SK-N-SH (cell line): ENCODE results near the gene GRB2. TPM values are rescaled to one million over a fixed set of nuclear protein-coding genes. Genes with fewer than 3 reads are reported as not detected.

ENCODE experiments used
- CTCF ChIA-PET: fragments of 300-600, 350-600 bp; formaldehyde crosslinking; extraction: SDS; loops from one replicate; lab custom pipeline; 2021; lab: Yijun Ruan, JAX
- POLR2A ChIA-PET: fragments of 350-600 bp; sonication (Branson Sonifier 250); formaldehyde crosslinking; extraction: SDS; loops from one replicate; lab custom pipeline; 2020; ENCODE audit warnings: antibody characterized with exemption, inconsistent platforms; lab: Yijun Ruan, JAX
- DNase-seq: peaks from one replicate; pipeline ENCODE4 v3.0.0; 2012
- H2AFZ ChIP-seq: fragments of 200-600 bp; sonication (generic); 2 replicates; pipeline ENCODE4 v1.8.1; 2016; ENCODE audit warnings: antibody characterized with exemption, mild to moderate bottlenecking, low read depth
- H3F3A ChIP-seq: fragments of 200-600 bp; sonication (generic); replicated peaks from 2 replicates; pipeline ENCODE3; 2016; ENCODE audit warnings: antibody characterized with exemption, mild to moderate bottlenecking; ENCODE audit not compliant: insufficient read depth
- H3K27ac ChIP-seq, 2 experiments: fragments of 200-500 bp in 1 of 2; fragments of 200-600 bp in 1 of 2; sonication (Bioruptor generic) in 1 of 2; sonication (generic), shearing (Covaris generic) in 1 of 2; 2 replicates each; pipeline versions ENCODE4 v1.5.1 to v1.6.1; 2014 to 2016; ENCODE audit warnings: low read depth in 2 of 2, inconsistent platforms in 1 of 2, low read length in 1 of 2, mild to moderate bottlenecking in 1 of 2, mixed read lengths in 1 of 2
- H3K27me3 ChIP-seq: fragments of 200-600 bp; sonication (generic), shearing (Covaris generic); 2 replicates; pipeline ENCODE4 v1.6.1; 2016; ENCODE audit warnings: mixed run types; ENCODE audit not compliant: insufficient read depth
- H3K36me3 ChIP-seq, 2 experiments: fragments of 200-500 bp in 1 of 2; fragments of 200-600 bp in 1 of 2; sonication (Bioruptor generic) in 1 of 2; sonication (generic) in 1 of 2; replicated peaks in 1 of 2; 2 replicates each; pipeline versions ENCODE3 to v1.5.1; 2014 to 2016; ENCODE audit warnings: low read length in 1 of 2, mild to moderate bottlenecking in 1 of 2; ENCODE audit not compliant: insufficient read depth in 2 of 2, control insufficient read depth in 1 of 2
- H3K4me1 ChIP-seq, 2 experiments: fragments of 200-500 bp in 1 of 2; fragments of 200-600 bp in 1 of 2; sonication (Bioruptor generic) in 1 of 2; sonication (generic), shearing (Covaris generic) in 1 of 2; 2 replicates each; pipeline versions ENCODE4 v1.5.1 to v1.6.1; 2014 to 2016; ENCODE audit warnings: low read depth in 1 of 2, low read length in 1 of 2, mixed run types in 1 of 2; ENCODE audit not compliant: insufficient read depth in 2 of 2, control insufficient read depth in 1 of 2
- H3K4me2 ChIP-seq: fragments of 200-600 bp; sonication (generic), shearing (Covaris generic); 2 replicates; pipeline ENCODE4 v1.6.1; 2017; ENCODE audit warnings: mixed run types
- H3K4me3 ChIP-seq, 2 experiments: fragments of 200-500 bp in 1 of 2; fragments of 200-600 bp in 1 of 2; sonication (Bioruptor generic) in 1 of 2; sonication (generic), shearing (Covaris generic) in 1 of 2; 2 replicates each; pipeline versions ENCODE4 v1.5.1 to v1.8.1; 2014 to 2016; ENCODE audit warnings: low read depth in 2 of 2, inconsistent platforms in 1 of 2, low read length in 1 of 2, mild to moderate bottlenecking in 1 of 2, mixed read lengths in 1 of 2, moderate library complexity in 1 of 2
- H3K79me2 ChIP-seq: fragments of 200-600 bp; sonication (generic); 2 replicates; pipeline ENCODE4 v1.8.1; 2017; ENCODE audit warnings: mild to moderate bottlenecking; ENCODE audit not compliant: insufficient read depth
- H3K9ac ChIP-seq: fragments of 200-600 bp; sonication (generic); 2 replicates; pipeline ENCODE4 v1.6.1; 2017; ENCODE audit warnings: mixed run types
- H3K9me2 ChIP-seq: fragments of 200-600 bp; sonication (generic); 2 replicates; pipeline ENCODE4 v1.6.1; 2017; ENCODE audit warnings: mixed run types
- H3K9me3 ChIP-seq: fragments of 200-600 bp; sonication (generic); 2 replicates; pipeline ENCODE4 v1.6.1; 2017; ENCODE audit warnings: mixed run types, mild to moderate bottlenecking, moderate library complexity
- H4K20me1 ChIP-seq: fragments of 200-600 bp; sonication (generic); 2 replicates; pipeline ENCODE4 v1.6.1; 2017; ENCODE audit warnings: mild to moderate bottlenecking, mixed run types; ENCODE audit not compliant: insufficient read depth
- CHD2 ChIP-seq: fragments of 150-350 bp; IDR thresholded peaks from 2 replicates; pipeline ENCODE4 v1.6.1; 2018; ENCODE audit warnings: low read length; ENCODE audit not compliant: partially characterized antibody
- CTCF ChIP-seq: fragments of 200-600 bp; sonication (generic); IDR thresholded peaks from 2 replicates; pipeline ENCODE4 v1.6.1; 2017; ENCODE audit warnings: antibody characterized with exemption, mild to moderate bottlenecking, moderate library complexity
- EZH2phosphoT487 ChIP-seq: fragments of 200-600 bp; sonication (generic); IDR thresholded peaks from 2 replicates; pipeline ENCODE4 v1.6.1; 2017; ENCODE audit warnings: low read depth, mixed run types, mild to moderate bottlenecking, antibody characterized with exemption, moderate library complexity, borderline replicate concordance
- FOSL2 ChIP-seq: IDR thresholded peaks from 2 replicates; pipeline ENCODE4 v1.4.0; 2012; ENCODE audit warnings: low read depth, mild to moderate bottlenecking, moderate library complexity, borderline replicate concordance
- FOXM1 ChIP-seq: IDR thresholded peaks from 2 replicates; pipeline ENCODE4 v1.4.0; 2012; ENCODE audit warnings: low read depth, mild to moderate bottlenecking
- GABPA ChIP-seq: IDR thresholded peaks from 2 replicates; pipeline ENCODE4 v1.4.0; 2012; ENCODE audit warnings: low read depth, mild to moderate bottlenecking
- JUND ChIP-seq: IDR thresholded peaks from 2 replicates; pipeline ENCODE4 v1.4.0; 2012
- MEF2A ChIP-seq: IDR thresholded peaks from 2 replicates; pipeline ENCODE4 v1.4.0; 2012; ENCODE audit warnings: low read depth, borderline replicate concordance
- NRF1 ChIP-seq: IDR thresholded peaks from 2 replicates; pipeline ENCODE4 v1.6.1; 2012; ENCODE audit warnings: low read depth, mild to moderate bottlenecking, low read length
- RFX5 ChIP-seq: IDR thresholded peaks from 2 replicates; pipeline ENCODE4 v1.6.1; 2012; ENCODE audit warnings: mild to moderate bottlenecking, improper control_type of control experiment, low read length
- TAF1 ChIP-seq: IDR thresholded peaks from 2 replicates; pipeline ENCODE4 v1.6.1; 2012; ENCODE audit warnings: low read depth, mild to moderate bottlenecking, low read length, moderate library complexity, borderline replicate concordance
- TCF12 ChIP-seq: IDR thresholded peaks from 2 replicates; pipeline ENCODE4 v1.4.0; 2012
- YY1 ChIP-seq: IDR thresholded peaks from 2 replicates; pipeline ENCODE4 v1.4.0; 2012; ENCODE audit warnings: low read depth, mild to moderate bottlenecking
- ZBTB33 ChIP-seq: IDR thresholded peaks from 2 replicates; pipeline ENCODE4 v1.4.0; 2012; ENCODE audit warnings: low read depth, borderline replicate concordance
- WGBS: methylation state at CpG from one replicate; pipeline ENCODE4 v1.1.6; 2017; ENCODE audit warnings: low lambda C conversion rate; 5-methylcytosine and 5-hydroxymethylcytosine counted together
- polyA plus RNA-seq, 3 experiments: library from polyadenylated mRNA; depleted of rRNA; stranded (reverse); fragments of >200 nt; gene quantifications; 2 replicates each; pipeline ENCODE4 v1.2.3, GENCODE V29; 2012
- TF ChIP-seq, protein P1 (sequence below): fragments of 150-350 bp; IDR thresholded peaks from 2 replicates; pipeline ENCODE4 v1.6.1; 2017; ENCODE audit warnings: antibody characterized with exemption, low read length, low read depth, borderline replicate concordance
- TF ChIP-seq, protein P2 (sequence below): IDR thresholded peaks from 2 replicates; pipeline ENCODE4 v1.4.0; 2012; ENCODE audit warnings: low read depth, borderline replicate concordance

GRB2 gene
- polyA plus RNA-seq, 1 of the 3 experiments (the other 2 are of a cell fraction) = 89.6 TPM

DNA sequence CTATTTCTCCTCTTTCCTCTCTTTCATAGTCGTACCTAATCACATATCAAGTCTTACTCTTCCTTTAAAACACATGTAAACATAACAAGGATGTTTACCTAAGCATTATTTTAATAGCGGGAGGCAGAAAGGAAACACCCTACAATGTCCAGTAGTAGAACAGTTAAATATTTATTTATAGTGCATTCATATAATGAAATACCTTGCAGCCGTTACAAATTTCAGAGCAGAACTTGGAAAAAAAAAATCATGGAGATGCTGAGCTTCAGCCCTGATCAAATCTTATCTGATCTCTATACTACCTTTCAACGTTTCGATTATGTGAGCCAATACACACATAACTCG lies 39.6 kb downstream of the GRB2 start:
- peaks cover 14% of the 10 kb centered on the region for H3F3A ChIP-seq
- H3K9me2 ChIP-seq = no peaks in the 10 kb centered on the region
- no peaks in the 10 kb centered on the region for H3K27me3 ChIP-seq
- H3K79me2 ChIP-seq = peaks cover 98% of the 10 kb centered on the region
- peaks cover 100% of the 10 kb centered on the region for H4K20me1 ChIP-seq
- H2AFZ ChIP-seq = no peak overlapping the region
- TF ChIP-seq FOXM1 (no peak), RFX5 (no peak), TCF12 (no peak), YY1 (no peak), NRF1 (no peak), EZH2phosphoT487 (no peak), CHD2 (no peak), TAF1 (no peak), CTCF (no peak), ZBTB33 (no peak), FOSL2 (no peak), GABPA (no peak), MEF2A (no peak), JUND (no peak)
- TF ChIP-seq, protein P1, sequence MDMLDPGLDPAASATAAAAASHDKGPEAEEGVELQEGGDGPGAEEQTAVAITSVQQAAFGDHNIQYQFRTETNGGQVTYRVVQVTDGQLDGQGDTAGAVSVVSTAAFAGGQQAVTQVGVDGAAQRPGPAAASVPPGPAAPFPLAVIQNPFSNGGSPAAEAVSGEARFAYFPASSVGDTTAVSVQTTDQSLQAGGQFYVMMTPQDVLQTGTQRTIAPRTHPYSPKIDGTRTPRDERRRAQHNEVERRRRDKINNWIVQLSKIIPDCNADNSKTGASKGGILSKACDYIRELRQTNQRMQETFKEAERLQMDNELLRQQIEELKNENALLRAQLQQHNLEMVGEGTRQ = no peak
- TF ChIP-seq, protein P2, sequence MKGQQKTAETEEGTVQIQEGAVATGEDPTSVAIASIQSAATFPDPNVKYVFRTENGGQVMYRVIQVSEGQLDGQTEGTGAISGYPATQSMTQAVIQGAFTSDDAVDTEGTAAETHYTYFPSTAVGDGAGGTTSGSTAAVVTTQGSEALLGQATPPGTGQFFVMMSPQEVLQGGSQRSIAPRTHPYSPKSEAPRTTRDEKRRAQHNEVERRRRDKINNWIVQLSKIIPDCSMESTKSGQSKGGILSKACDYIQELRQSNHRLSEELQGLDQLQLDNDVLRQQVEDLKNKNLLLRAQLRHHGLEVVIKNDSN = no peak
- H3K4me1 ChIP-seq = peaks cover 8 to 28% of the 10 kb centered on the region in 2 experiments; a peak in 3 of 4 replicates
- no peak overlapping the region for H3K9ac ChIP-seq
- CTCF ChIA-PET = interaction anchor here (1.0 to 5.1 kb wide), 5 partner anchors 12 to 68 kb away, joined by 3 to 24 read pairs (median 6); no protein-coding TSS in a partner anchor
- H3K4me3 ChIP-seq = no peak overlapping the region
- H3K4me2 ChIP-seq = peak overlapping the region; percentile 10; the same call in 1 of the 2 replicates
- POLR2A ChIA-PET = no interaction called here
- H3K36me3 ChIP-seq = no peaks in the 10 kb centered on the region
- H3K9me3 ChIP-seq = no peaks in the 10 kb centered on the region
- WGBS = 78% methylated on average over 6 of the region's 6 CpGs
- no peak overlapping the region for H3K27ac ChIP-seq
- no peak for DNase-seq
